ENCODE results near the gene ASS1.
A peak's percentile ranks its signal among the peaks of the same experiment; 100 is the strongest.
"Not testable (repeated sequence)": the region's sequence is repeated elsewhere in the genome, so short reads cannot be mapped to it uniquely, and the experiment has no call there.

ASS1 gene

GRCh38 chr9:130433168-130433946 lies 11.4 kb upstream of the ASS1 start:
- DNase-seq (ENCODE audit: extremely low read depth in 1 of 2, low read depth in 1 of 2): peak in 1 of 2 donors; percentile 3

GRCh38 chr9:130433947-130434262 lies 10.9 kb upstream of the ASS1 start:
- no peak for DNase-seq (ENCODE audit: extremely low read depth in 1 of 2, low read depth in 1 of 2)

GRCh38 chr9:130434656-130435055 lies 10.1 kb upstream of the ASS1 start:
- DNase-seq (ENCODE audit: extremely low read depth in 1 of 2, low read depth in 1 of 2): not testable (repeated sequence)

DNA sequence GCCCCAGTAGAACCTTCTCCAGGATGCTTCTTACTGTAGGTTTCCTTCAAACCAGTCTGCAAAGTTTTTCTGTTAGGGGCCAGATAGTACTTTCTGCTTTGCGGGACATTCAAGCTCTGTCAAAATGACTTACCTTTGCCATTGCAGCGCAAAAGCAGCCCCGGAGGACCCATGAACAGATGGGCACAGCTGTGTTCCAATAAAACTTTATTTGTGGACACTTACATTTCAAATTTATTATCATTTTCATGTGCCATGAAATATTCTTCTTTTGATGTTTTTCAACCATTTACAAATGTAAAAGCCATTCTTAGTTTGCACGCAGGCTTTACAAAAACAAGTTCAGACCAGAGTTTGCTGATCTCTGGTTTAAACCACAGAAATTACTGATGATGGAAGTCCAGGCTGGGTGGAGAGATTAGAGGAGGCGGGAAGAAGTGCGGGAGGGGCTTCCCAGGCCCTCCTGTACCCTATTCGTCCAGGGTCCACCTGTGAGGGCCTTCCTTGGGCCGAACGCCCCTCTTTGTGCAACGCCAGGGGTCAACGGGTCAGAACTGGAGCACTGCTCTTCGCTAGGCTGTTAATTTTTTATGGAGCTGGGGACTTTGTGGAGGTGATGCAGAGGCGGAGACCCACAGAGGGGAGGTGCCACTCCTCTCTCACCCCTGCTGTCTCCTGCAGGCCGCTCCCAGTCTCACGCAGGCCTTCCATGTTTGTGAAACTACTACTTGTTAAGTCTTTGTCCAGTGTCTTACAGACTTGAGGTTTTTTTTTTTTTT lies 7.6 kb upstream of the ASS1 start:
- DNase-seq (ENCODE audit: extremely low read depth in 1 of 2, low read depth in 1 of 2): no peak

DNA sequence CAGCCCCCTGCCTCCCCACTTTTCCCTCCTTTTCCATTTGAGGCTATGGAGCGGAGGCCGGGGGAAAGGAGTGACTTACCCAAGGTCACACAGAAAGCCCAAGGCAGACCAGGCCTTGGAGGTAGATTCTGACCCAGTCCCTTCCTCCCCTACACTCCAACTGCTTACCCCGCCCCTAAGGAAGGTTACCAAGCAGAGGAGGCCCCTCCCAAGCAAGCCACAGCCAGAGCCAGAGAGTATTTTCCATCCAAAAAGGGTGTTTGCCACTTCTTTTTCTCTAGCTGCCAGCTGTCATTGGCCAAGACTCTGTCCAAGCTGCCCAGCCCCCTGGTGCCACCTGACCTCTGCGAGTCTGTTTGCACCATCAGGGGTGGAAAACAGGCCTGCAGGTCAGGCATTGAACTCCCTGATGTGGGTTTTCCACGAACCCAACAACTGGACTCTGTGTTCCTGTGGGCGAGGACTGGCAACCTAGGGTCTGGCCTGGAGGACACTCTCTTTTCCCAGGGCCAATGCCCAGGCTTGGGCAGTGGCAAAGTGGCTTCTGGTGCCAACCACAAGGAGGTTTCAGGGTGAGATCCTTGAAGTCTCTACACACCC lies 6.3 kb upstream of the ASS1 start:
- DNase-seq (ENCODE audit: extremely low read depth in 1 of 2, low read depth in 1 of 2): no peak

GRCh38 chr9:130441031-130441430 lies 3.7 kb upstream of the ASS1 start:
- no peak for DNase-seq (ENCODE audit: extremely low read depth in 1 of 2, low read depth in 1 of 2)

DNA sequence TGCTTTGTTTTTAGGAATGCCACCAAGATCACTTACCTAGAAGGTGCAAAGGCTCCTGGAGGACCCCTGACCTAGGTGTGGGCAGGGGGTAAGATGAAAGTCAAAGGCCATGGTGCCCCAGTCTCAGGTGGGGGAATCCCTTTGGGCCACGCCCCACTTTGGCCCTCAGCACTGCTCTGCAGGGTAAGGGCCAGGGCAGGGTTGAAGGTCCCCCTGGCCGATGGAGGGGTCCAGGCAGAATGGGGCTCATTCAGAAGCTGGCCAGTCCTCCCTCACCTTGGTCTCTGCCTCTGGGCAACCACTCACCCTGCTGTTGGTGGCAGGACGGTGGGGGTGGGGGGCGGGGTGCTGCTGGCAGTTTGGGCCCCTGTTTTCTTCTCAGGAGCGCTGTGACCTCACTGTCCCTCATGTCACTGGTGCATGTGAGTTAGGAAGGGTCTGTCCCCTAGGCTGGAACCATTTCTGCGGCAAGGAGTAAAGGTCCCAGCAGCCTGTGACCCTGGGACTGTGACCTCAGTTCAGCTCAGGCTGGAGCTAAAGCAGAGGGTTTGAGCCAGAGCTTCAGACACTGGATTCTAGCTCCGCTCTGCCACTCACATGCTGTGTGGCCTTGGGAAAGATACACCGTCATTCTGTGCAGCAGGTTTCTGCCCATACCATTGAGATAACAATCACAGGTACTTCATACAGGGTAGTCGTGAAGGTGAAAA lies 1.9 kb upstream of the ASS1 start:
- no peak for DNase-seq (ENCODE audit: extremely low read depth in 1 of 2, low read depth in 1 of 2)

GRCh38 chr9:130443456-130443801 lies 1.3 kb upstream of the ASS1 start:
- no peak for DNase-seq (ENCODE audit: extremely low read depth in 1 of 2, low read depth in 1 of 2)

DNA sequence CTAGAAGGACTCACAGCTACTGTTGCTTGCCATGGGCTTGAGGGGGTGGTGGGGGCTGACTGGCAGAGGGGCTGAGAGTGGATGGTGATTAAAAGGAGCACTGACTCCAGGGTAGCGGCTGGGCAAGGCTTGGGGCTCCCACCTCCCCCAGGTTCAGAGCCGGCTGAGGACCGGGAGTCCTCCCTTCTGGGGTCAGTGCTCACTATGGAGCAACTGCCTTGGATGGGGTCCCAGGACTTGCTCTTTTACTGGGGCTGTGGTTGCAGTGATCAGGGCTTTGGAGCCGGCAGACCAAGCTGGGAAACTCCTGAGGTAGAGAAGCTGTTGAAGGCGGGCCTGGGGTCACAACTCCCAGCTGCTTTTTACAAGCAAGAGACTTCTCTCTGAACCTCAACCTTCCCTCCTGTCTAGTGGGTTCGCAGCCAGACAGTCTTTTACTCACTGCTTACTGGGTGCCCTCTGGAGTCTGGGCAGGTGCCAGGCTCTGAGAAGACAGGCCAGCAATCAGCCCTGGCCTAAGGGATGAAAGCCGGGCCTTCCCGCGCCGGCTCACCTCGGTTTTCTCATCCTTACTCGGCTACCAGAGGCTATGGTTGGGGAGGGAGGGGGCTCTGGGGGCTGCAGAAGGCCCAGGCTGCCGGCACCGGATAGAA lies 795 bp upstream of the ASS1 start:
- no peak for DNase-seq (ENCODE audit: extremely low read depth in 1 of 2, low read depth in 1 of 2)

DNA sequence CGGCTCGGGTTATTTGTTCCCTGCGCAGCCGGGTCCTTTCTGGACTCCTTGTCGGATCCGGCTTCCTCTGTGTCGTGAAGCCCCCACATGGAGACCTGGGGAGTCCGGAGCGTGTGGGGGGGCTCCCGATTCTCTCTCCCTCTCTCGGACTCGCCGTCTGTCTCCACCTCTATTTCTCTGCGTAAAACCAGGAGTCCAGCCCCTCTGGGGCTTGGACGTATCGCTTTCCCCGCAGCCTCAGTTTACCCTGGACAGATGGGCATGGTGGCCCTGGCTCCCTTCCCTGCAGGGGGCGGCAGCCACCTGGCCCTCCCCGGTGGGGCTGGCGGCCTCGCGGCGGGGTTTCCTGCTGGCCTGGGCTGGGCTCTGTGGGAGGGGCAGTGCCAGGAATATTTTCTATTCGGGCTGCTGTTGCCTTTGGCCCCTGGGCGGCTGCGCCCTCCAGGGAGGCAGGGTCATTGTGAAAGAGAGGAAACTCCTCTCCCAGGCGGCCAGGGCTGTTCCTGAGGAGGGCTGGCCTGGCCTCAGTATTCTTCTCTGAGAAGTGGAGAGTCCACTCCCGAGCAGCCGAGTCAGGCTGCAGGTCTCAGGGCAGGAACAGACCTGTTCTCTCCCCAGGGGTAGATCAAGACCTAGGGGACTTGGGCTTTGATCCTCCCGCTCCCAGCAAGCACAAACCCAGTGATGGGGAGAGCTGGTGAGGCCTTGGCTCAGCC lies 665 bp downstream of the ASS1 start:
- no peak for DNase-seq (ENCODE audit: extremely low read depth in 1 of 2, low read depth in 1 of 2)

- DNase-seq (ENCODE audit: extremely low read depth in 1 of 2, low read depth in 1 of 2): no peak
Observed at GRCh38 chr9:130446101-130446861, 1.5 kb downstream of the ASS1 start.

- DNase-seq (ENCODE audit: extremely low read depth in 1 of 2, low read depth in 1 of 2): no peak
Observed at GRCh38 chr9:130447193-130447816, 2.5 kb downstream of the ASS1 start.

- no peak for DNase-seq (ENCODE audit: extremely low read depth in 1 of 2, low read depth in 1 of 2)
Observed at GRCh38 chr9:130448035-130448624, 3.4 kb downstream of the ASS1 start.

- DNase-seq (ENCODE audit: extremely low read depth in 1 of 2, low read depth in 1 of 2): no peak
Observed at GRCh38 chr9:130448771-130449603, 4.2 kb downstream of the ASS1 start.

GRCh38 chr9:130450344-130451003 lies 5.7 kb downstream of the ASS1 start:
- DNase-seq (ENCODE audit: extremely low read depth in 1 of 2, low read depth in 1 of 2): no peak

- no peak for DNase-seq (ENCODE audit: extremely low read depth in 1 of 2, low read depth in 1 of 2)
Observed at GRCh38 chr9:130451004-130451390, 6.2 kb downstream of the ASS1 start.
